Measurements from ENCODE around the gene OXNAD1. TPM values are rescaled to one million over a fixed set of nuclear protein-coding genes. Genes with fewer than 3 reads are reported as not detected.

The OXNAD1 gene
- total RNA-seq, 1 experiment from 2014 or later, result 6.6 TPM

DNA sequence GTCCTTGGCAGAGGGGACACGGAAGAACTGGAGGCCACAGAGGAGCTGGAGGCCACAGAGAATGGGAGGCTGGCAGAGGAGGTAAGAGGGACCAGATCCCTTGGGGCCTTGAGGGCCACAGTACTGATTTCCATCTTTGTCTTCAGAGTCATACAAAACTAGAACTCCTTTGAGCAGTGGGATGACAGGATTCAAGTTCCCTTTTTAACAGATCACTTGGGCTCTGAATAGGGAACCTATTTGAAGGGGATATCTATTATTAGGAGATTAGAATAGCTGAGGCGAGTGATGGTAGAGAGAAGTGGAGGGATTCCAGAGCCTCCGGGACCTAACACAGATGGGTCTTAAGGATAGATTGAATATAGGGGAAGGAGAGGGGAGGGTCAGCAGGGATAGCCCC lies 55.7 kb downstream of the OXNAD1 start:
- Histone ChIP-seq H3K36me3 (ENCODE audit: control insufficient read depth, insufficient read depth, low read length) (no peaks in the 10 kb centered on the region), H3K27me3 (ENCODE audit: control insufficient read depth, insufficient read depth, low read length) (no peaks in the 10 kb centered on the region), H3K4me3 (ENCODE audit: low read depth in 2 of 2, low read length in 2 of 2) (no peak overlapping the region), H3K9me3 (ENCODE audit: control insufficient read depth, insufficient read depth, low read depth, low read length) (no peaks in the 10 kb centered on the region), H3K4me1 (ENCODE audit: control insufficient read depth, insufficient read depth, low read length) (no peaks in the 10 kb centered on the region), H3K27ac (ENCODE audit: low read length) (no peak overlapping the region)
- no peak for ATAC-seq
- TF ChIP-seq, protein P1, sequence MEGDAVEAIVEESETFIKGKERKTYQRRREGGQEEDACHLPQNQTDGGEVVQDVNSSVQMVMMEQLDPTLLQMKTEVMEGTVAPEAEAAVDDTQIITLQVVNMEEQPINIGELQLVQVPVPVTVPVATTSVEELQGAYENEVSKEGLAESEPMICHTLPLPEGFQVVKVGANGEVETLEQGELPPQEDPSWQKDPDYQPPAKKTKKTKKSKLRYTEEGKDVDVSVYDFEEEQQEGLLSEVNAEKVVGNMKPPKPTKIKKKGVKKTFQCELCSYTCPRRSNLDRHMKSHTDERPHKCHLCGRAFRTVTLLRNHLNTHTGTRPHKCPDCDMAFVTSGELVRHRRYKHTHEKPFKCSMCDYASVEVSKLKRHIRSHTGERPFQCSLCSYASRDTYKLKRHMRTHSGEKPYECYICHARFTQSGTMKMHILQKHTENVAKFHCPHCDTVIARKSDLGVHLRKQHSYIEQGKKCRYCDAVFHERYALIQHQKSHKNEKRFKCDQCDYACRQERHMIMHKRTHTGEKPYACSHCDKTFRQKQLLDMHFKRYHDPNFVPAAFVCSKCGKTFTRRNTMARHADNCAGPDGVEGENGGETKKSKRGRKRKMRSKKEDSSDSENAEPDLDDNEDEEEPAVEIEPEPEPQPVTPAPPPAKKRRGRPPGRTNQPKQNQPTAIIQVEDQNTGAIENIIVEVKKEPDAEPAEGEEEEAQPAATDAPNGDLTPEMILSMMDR (IDR thresholded peaks at IDR 0.05), result no peak
- TF ChIP-seq, protein P2, sequence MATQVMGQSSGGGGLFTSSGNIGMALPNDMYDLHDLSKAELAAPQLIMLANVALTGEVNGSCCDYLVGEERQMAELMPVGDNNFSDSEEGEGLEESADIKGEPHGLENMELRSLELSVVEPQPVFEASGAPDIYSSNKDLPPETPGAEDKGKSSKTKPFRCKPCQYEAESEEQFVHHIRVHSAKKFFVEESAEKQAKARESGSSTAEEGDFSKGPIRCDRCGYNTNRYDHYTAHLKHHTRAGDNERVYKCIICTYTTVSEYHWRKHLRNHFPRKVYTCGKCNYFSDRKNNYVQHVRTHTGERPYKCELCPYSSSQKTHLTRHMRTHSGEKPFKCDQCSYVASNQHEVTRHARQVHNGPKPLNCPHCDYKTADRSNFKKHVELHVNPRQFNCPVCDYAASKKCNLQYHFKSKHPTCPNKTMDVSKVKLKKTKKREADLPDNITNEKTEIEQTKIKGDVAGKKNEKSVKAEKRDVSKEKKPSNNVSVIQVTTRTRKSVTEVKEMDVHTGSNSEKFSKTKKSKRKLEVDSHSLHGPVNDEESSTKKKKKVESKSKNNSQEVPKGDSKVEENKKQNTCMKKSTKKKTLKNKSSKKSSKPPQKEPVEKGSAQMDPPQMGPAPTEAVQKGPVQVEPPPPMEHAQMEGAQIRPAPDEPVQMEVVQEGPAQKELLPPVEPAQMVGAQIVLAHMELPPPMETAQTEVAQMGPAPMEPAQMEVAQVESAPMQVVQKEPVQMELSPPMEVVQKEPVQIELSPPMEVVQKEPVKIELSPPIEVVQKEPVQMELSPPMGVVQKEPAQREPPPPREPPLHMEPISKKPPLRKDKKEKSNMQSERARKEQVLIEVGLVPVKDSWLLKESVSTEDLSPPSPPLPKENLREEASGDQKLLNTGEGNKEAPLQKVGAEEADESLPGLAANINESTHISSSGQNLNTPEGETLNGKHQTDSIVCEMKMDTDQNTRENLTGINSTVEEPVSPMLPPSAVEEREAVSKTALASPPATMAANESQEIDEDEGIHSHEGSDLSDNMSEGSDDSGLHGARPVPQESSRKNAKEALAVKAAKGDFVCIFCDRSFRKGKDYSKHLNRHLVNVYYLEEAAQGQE (IDR thresholded peaks at IDR 0.05; ENCODE audit: insufficient read depth in 1 of 2, low read depth in 2 of 2, low read length in 1 of 2), result no peak
- TF ChIP-seq POLR2AphosphoS5 (IDR thresholded peaks at IDR 0.05; ENCODE audit: low read depth, low read length), result no peak
- TF ChIP-seq SIN3A (IDR thresholded peaks at IDR 0.05; ENCODE audit: borderline replicate concordance, insufficient read depth, low read depth, low read length), result no peak
- TF ChIP-seq TCF7L2 (IDR thresholded peaks at IDR 0.05; ENCODE audit: low read depth, low read length), result no peak
- ChIA-PET CTCF (no interaction called here), POLR2A (no interaction called here)
- intact Hi-C loops (cut with micrococcal nuclease; ENCODE audit: unreplicated experiment), result no loop called here
- DNase-seq (ENCODE audit: low read depth, low spot score), result no peak
- BruUV-seq (replicated peaks), result no TSS peak
- in situ Hi-C loops (cut with HindIII; ENCODE audit: low pct_unique_long_range_greater_than_20kb, low sequenced_read_pairs), result no loop called here

DNA sequence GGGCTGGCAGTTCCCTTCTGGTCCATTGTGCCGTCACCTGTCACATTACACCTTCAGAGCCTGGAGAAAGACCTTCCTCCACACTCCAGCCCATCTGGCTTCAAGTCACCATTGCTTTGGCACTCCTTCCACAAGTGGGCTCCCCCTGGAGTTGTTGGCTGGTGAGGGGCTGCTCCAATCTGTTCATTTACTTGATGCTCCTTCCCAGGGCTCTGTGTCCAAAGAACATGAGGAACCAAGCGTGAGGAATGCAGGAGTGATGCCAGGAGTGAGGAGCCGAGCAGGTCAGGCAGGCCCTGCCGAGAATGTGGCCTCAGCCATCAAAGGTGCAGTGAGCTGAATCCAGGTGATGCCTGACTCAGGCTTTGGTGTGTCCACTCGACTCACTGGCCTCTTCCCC lies 57.2 kb downstream of the OXNAD1 start:
- Histone ChIP-seq H3K4me3 (ENCODE audit: low read depth in 2 of 2, low read length in 2 of 2) (no peak overlapping the region), H3K27ac (ENCODE audit: low read length) (no peak overlapping the region), H3K9me3 (ENCODE audit: control insufficient read depth, insufficient read depth, low read depth, low read length) (no peaks in the 10 kb centered on the region), H3K27me3 (ENCODE audit: control insufficient read depth, insufficient read depth, low read length) (no peaks in the 10 kb centered on the region), H3K4me1 (ENCODE audit: control insufficient read depth, insufficient read depth, low read length) (no peaks in the 10 kb centered on the region), H3K36me3 (ENCODE audit: control insufficient read depth, insufficient read depth, low read length) (no peaks in the 10 kb centered on the region)
- ATAC-seq (no peak), DNase-seq (ENCODE audit: low read depth, low spot score) (no peak)
- intact Hi-C loops (cut with micrococcal nuclease; ENCODE audit: unreplicated experiment), result no loop called here
- ChIA-PET CTCF (no interaction called here), POLR2A (no interaction called here)
- TF ChIP-seq, protein P1 (IDR thresholded peaks at IDR 0.05), result no peak
- TF ChIP-seq SIN3A (IDR thresholded peaks at IDR 0.05; ENCODE audit: borderline replicate concordance, insufficient read depth, low read depth, low read length) (no peak), TCF7L2 (IDR thresholded peaks at IDR 0.05; ENCODE audit: low read depth, low read length) (no peak), POLR2AphosphoS5 (IDR thresholded peaks at IDR 0.05; ENCODE audit: low read depth, low read length) (no peak)
- TF ChIP-seq, protein P2 (IDR thresholded peaks at IDR 0.05; ENCODE audit: insufficient read depth in 1 of 2, low read depth in 2 of 2, low read length in 1 of 2), result no peak
- in situ Hi-C loops (cut with HindIII; ENCODE audit: low pct_unique_long_range_greater_than_20kb, low sequenced_read_pairs), result no loop called here
- no TSS peak for BruUV-seq (replicated peaks)
